HG02981 (cell line): ENCODE results near the gene HIRA.
A peak's percentile ranks its signal among the peaks of the same experiment; 100 is the strongest.
"Not testable (repeated sequence)": the region's sequence is repeated elsewhere in the genome, so short reads cannot be mapped to it uniquely, and the experiment has no call there.

ENCODE experiments used
- ATAC-seq: cut with Tn5 transposase; IDR thresholded peaks from one replicate; pipeline ENCODE4 v1.9.1; 2021; ENCODE audit warnings: mild to moderate bottlenecking, moderate library complexity; ENCODE audit not compliant: unreplicated experiment

HIRA gene

DNA sequence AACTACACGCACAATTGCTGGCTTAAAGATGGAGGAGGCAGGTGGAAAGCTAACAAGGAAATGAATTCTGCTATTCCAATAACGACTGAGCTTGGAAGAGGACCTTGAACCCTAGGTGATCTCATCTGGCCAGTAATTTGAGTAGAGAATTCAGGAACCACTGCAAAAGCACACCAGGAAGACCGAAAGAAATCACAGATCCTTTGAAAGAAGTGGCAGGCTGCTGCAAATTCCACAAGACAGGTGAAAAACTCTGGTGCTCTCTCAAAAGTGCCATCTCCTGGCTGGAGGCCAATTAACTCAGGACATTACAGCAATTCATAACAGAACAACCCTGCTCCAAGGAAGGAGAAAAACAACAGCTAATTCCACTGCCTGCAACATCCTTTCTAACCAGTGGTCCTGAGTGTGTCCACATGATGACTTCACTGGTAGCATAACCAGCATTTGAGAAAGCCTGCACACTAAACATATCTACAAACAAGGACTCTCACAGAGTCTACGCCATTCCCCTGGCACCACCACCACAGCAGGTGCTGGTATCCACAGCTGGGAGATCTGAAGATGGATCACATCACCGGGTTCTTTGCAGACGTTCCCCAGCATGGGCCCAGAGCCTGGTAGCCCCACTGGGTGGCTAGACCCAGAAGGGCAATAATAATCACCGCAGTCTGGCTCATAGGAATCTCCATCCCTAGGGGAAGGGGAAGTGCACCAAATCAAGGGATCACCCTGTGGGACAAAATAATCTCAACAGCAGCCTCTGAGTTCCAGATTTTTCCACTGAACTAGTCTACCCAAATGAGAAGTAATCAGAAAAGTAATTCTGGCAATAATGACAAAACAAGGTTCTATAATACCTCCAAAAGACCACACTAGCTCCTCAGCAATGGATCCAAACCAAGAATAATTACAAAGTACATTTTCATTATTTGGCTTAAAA, 95.1 kb downstream of the HIRA start:
- no peak for ATAC-seq

DNA sequence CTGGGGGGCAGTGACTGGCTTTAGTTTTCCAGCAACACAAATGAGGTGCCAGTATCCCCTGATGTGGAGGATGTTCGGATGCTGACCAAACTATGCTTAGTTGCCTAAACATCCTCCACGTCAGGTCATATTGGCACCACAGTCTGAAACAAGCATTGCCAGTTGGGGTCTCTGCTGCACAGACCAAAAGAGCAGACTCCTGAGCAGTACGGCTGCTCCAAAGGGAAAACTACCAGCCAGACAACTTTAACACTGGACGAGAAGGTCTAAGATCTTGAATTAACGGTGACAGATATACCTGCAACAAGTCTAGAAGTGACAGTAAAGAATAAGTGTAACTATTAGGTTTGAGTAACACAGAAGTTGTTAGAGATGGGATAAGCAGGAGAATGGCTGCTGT, 99.6 kb downstream of the HIRA start:
- no peak for ATAC-seq

DNA sequence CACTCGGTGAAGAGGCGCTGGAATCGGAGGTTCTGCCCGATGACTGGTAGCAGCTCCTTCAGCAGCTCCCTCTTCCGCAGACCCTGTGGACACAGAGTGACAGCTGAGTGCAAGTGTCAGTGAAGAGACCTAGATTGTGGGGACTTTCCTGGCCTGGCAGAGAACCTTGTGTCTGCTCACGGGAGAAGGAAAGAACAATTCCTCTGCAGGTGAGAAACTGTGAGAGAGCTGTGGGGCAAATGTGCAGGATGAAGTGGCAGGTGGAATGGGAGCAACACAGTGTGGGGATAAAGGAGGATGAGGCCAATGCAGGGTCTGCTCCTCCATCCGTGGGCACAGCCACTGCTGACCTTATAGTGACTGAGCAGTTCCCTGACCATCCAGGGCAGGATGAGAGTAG, 100.1 kb downstream of the HIRA start:
- ATAC-seq = no peak

DNA sequence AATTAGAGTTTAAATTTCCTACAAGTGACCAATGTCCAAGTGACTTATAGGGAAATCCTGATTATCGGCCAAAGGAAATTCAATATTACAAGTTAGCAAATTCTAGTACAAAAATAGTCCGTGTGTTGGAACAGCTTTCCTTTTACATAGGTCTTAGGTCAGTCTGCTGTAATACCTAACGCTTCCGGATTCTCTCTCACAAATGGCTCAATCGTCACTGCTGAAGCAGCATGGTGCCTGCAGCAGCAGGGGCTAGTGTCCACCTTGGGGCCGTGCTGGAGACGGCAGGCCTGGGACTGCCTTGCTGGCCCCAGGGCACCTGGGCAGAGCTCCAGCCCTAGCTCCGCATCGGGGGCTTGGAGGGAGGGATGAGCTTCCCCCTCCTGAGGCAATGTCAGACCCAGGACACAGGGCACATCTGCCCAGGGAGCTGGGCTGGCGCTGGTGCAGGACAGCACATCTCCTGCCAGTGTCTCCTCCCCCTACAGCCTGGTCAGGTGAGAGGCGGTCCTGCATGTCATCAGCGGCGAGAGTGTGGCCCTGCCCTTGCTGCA, 100.6 kb downstream of the HIRA start:
- ATAC-seq = no peak

DNA sequence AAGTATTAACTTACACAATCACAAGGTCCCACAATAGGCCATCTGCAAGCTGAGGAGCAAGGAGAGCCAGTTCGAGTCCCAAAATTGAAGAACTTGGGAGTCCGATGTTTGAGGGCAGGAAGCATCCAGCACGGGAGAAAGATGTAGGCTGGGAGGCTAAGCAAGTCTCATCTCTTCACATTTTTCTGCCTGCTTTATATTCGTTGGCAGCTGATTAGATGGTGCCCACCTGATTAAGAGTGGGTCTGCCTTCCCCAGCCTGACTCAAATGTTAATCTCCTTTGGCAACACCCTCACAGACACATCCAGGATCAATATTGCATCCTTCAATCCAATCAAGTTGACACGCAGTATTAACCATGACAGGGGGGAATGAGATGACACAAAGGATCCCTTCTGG, 101.3 kb downstream of the HIRA start:
- ATAC-seq = not testable (repeated sequence)

DNA sequence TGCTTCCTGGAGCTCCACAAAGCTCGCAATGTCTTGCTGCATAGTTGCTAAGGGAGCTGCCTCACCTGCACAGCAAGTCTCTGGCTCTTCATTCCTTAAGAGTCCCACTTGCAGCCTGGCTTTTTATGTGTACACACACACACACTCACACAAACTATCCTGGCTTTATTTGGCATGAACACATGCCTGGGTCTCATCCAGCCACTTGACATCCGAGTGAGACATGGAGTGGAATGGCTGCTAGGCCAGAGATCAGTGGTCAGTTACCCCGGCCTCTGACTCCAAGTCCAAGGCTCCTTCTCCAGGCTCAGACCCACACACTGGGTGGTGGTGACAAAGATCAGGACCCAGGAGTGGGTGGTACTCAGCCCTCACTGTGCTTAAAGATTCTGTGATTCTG, 102.1 kb downstream of the HIRA start:
- ATAC-seq = no peak

DNA sequence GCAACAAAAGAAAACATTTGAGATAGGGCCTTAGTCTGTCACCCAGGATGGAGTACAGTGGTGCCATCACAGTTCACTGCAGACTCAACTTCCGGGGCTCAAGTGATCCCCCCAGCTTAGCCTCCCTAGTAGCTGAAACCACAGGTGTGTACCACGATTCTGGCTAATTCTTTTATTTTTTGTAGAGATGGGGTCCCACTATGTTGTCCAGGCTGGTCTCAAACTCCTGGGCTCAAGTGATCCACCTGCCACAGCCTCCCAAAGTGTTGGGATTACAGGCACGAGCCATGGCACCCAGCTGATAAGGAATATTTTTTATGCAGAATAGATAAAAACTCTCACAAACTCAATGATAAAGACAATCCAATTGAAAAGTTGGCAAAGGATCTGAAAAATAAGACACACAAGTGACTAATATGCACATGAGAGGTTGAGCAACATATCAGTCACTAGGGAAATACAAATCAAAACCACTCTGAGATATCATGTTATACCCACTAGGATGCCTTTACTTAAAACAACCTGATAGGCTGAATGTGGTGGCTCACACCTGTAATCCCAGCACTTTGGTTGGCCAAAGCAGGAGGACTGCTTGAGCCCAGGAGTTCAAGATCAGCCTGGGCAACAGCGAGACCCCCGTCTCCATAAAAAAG, 106.1 kb downstream of the HIRA start:
- no peak for ATAC-seq

DNA sequence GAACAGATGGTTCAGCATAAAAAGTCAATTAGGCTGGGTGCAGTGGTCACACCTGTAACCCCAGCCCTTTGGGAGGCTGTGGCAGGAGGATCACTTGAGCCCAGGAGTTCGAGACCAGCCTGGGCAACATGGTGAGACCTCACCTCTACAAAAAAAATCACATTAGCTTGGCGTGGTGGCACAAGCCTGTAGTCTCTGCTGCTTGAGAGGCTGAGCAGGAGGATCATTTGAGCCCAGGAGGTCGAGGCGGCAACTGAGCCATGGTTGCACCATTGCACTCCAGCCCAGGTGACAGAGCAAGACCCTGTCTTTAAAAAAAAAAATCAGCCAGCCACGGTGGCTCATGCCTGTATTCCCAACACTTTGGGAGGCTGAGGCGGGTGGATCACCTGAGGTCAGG, 108.1 kb downstream of the HIRA start:
- not testable (repeated sequence) for ATAC-seq

DNA sequence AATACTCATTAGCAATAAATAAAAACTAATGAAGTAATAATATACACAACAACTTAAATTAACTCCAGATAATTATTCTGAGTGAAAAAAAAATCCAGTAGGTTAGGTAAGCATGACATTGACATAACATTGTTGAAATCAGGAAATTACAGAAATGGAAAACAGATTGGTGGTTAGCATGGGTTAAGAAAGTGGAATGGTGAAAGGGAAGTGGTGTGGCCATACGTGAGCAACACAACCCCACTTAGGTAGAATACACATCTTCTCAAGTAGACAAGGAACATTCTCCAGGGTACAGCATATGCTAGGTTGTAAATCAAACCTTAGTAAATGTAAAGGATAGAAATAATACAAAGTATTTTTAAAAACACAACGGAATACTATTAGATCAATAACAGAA, 109.8 kb downstream of the HIRA start:
- ATAC-seq = no peak

DNA sequence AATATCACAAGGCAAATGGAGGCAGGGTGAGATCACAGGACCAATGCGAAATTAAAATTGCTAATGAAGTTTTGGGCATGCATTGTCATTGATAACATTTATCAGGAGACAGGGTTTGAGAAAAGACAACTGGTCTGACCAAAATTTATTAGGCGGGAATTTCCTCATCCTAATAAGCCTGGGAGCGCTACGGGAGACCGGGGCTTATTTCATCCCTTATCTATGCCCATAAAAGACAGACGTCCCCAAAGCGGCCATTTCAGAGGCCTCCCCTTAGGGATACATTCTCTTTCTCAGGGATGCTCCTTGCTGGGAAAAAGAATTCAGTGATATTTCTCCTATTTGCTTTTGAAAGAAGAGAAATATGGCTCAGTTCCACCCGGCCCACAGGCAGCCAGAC, 111.4 kb downstream of the HIRA start:
- not testable (repeated sequence) for ATAC-seq

DNA sequence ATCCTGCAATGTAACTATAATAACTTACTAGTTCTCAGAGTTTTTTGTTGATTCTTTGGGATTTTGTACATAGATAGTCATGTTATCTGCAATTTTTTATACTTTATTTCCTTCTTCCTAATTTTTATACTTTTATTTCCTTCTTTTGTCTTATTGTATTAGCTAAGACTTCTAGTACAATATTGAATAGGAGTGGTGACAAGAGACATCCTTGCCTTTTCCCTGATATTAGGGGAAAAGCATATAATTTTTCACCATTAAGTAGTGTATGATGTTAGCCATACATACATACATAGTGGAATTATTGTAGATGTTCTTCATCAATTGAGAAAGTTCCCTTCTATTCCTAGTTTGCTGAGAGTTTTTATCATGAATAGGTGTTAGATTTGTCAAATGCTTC, 112.3 kb downstream of the HIRA start:
- ATAC-seq = no peak

DNA sequence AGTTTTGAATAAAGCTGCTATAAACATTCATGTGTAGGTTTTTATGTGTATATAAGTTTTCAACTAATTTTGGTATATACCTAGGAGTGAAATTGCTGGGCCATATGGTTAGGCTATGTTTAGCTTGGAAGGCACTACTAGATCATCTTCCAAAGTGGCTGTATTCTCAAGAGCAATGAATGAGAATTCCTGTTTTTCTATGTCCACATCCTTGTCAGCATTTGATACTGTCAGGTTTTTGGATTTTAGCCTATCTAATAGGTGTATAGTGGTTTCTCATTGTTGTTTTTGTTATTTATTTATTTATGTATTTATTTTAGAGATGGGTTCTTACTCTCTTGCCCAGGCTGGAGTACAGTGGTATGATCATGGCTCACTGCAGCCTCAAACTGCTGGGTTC, 113.7 kb downstream of the HIRA start:
- no peak for ATAC-seq

DNA sequence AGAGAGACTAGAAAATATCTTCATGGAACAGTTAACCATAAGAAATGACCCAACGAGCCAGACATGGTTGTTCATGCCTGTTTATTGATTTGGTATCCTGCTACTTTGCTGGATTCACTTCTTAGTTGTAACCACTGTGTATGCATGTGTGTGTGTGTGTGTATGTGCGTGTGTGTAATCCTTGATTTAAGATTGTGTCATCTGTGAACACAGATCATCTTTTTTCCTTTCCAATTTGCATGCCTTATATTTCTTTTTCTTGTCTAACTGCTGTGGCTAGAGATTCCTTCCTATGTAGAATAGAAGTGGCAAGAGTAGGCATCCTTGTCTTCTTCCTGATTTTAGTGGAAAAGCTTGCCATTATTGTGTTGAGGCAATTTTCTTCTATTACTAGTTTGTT, 123.7 kb downstream of the HIRA start:
- no peak for ATAC-seq

DNA sequence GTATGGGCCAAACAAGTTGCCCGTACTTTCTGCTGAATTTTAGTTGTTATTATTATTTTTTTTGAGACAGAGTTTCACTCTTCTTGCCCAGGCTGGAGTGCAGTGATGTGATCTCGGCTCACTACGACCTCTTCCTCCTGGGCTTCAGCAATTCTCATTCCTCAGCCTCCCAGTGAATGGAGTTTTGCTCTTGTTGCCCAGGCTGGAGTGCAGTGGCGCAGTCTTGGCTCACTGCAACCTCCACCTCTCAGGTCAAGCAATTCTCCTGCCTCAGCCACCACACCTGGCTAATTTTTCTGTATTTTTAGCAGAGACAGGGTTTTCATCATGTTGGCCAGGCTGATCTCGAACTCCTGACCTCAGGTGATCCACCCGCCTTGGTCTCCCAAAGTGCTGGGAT, 125.0 kb downstream of the HIRA start:
- ATAC-seq = not testable (repeated sequence)

DNA sequence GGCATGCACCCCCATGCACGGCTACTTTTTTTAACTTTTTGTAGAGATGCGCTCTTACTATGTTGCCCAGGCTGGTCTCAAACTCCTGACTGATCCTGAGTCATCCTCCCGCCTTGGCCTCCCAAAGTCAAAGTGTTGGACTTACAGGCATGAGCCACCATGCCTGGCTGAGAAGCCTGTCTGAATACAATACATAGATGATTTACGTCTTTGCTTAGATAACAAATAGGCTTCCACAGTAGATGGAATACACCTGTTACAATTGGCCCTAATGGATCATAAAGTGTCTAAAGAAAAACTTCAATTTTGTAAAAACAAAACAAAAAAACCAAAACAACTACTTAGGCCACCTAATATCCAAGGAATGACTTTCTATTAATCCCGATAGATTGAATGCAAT, 127.0 kb downstream of the HIRA start:
- no peak for ATAC-seq

DNA sequence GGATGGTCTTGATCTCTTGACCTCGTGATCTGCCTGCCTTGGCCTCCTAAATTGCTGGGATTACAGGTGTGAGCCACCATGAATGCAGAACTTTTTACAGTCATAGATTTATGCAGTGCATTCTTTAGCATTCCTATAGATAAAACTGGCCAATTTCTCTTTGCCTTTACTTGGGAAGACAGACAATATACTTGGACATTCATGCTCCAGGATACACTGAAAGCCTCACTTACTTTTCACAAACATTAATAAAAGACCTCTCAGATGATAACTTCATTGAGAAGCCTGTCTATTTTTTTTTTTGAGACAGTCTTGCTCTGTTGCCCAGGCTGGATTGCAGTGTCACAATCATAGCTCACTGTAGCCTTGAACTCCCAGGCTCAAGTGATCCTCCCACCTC, 127.7 kb downstream of the HIRA start:
- ATAC-seq = no peak

DNA sequence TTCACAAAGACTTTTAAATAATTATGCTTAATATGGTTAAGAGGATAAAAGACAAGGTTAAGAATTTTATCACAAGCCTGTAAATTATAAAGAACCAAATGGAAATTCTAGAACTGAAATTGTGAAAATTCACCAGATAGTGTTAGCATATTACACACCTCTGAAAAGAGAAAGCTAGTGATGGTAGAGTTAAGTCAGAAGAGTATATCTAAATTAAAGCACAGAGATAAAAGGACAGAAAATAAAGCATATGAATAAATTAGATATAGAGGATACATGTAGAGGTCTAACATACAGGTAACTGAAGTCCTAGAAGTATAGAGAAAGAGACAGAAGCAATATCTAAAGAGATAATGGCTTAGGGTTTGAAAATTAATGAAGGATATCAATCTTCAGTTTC, 135.8 kb downstream of the HIRA start:
- ATAC-seq = no peak

DNA sequence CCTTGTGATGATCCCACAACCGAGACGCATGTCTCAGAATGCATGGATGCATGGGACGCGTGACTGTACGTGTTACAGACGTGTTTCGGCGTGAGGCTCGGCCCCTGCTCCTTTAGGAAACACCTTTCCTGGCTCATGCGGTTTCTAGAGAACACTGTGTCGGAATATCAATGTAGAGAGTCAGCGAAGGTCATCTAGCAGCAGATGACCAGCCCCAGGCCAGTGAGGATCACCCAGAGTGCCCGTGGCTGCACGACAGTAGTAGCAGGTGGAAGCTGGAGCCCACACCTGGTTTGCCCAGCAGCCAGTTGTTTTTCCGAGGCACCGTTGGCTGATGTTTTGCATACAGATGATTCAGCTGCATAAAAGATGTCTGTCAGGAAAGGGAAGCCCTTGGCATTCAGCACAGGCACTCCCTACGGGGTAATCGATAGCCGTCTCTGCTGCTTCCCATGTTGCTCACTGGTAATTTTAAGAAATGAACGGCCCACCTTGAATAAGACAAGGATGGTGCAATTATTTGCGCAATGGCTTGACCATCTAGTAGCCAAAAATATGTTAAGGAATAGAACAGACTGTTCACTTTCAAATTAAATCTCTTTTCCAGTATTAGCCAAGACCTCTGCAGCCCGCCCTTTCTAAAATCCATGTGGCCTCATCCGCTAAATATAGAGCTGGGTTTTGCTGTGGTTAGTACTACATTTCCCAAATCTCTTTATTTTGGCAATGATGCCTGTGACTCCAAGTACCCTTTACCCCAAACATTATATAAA, 138.9 kb downstream of the HIRA start:
- no peak for ATAC-seq

DNA sequence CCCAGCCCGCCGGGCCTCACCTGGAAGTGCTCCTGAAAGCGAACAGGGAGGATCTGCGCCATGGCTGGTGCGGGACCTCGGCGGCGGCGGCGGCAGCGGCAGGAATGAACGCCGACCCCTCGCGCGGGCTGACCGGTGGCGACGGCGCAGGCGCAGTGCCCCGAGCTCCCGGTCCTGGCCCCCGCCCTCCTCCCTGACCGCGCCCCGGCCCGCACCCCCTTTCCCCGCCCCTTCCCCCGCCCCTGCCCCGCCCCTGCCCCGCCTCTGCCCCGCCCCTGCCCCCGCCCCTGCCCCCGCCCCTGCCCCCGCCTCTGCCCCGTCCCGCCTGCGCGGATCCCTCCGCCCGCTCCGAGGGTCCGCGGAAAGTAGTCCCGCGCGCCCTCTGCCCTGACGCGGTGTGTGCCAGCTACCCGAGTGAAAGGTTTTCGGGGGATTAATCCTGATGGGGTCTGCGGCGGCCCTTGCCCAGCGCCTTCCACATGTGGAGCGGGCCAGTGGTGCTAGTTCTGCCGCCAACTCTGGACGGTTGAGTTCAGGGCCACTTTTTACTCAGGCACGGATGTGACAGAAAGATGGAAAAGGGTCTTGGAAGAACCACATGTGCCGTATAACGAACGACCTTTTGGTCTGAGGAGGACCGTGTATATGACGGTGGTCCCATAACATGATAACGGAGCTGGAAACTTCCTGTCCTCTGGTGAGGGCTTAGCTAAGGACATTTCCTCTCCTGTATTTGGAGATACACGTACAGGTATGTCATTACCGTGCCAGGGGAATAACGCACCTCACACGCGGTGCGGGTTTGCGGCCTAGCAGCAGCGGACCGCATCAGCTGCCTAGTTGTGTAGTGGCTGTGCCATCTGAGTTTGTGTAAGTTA, 139.7 kb downstream of the HIRA start, which contains the start of gene CLTCL1:
Gene CLTCL1 (minus strand): TSS at position 140 of the 878 bp plus-strand sequence. CDS start 78 bp downstream, at position 62.
- peak; percentile 55 for ATAC-seq

DNA sequence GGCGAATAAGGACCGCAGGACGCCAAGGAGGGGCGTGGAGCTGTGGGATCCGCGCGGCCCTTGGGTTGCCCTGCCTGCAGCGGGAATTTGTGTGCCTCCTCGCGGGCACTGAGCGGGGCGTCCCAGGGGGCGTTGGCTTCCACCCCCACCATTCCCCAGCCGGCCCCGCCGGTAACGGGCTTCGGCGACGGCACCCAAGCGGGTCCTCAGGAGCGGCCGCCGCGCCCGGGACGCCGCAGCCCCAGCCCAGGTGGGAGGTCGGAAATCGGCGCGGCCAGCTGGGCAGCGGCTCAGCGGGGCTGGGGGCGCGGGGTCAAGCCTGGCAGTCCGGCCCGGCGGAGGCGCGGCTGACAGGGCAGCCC, 140.3 kb downstream of the HIRA start:
- ATAC-seq = peak; percentile 27
